Neuronal stem cell (in vitro differentiated cells): Measurements from ENCODE around the gene SPEM2. TPM values are rescaled to one million over a fixed set of nuclear protein-coding genes. Genes with fewer than 3 reads are reported as not detected.
A peak's percentile ranks its signal among the peaks of the same experiment; 100 is the strongest.

Experiments used
- DNase-seq: peaks from one replicate; pipeline ENCODE4 v3.0.0-alpha.2; 2013; ENCODE audit warnings: low spot score
- H2AFZ ChIP-seq: one replicate; pipeline ENCODE4 v1.6.1; 2013; ENCODE audit warnings: mild to moderate bottlenecking, low read length, inconsistent platforms
- H2AK5ac ChIP-seq: 2 replicates; pipeline ENCODE4 v1.6.1; 2013; ENCODE audit warnings: low read depth, mild to moderate bottlenecking, inconsistent platforms, low read length, moderate library complexity, mixed read lengths
- H2BK120ac ChIP-seq: 2 replicates; pipeline ENCODE4 v1.6.1; 2013; ENCODE audit warnings: low read depth, mild to moderate bottlenecking, inconsistent platforms, low read length, moderate library complexity, mixed read lengths
- H2BK12ac ChIP-seq: one replicate; pipeline ENCODE4 v1.6.1; 2013; ENCODE audit warnings: low read length, inconsistent platforms
- H2BK15ac ChIP-seq: 2 replicates; pipeline ENCODE4 v1.6.1; 2013; ENCODE audit warnings: mild to moderate bottlenecking, low read length, inconsistent platforms, mixed read lengths
- H2BK5ac ChIP-seq: one replicate; pipeline ENCODE4 v1.6.1; 2013; ENCODE audit warnings: inconsistent platforms, mild to moderate bottlenecking, low read length, moderate library complexity
- H3K14ac ChIP-seq: one replicate; pipeline ENCODE4 v1.6.1; 2013; ENCODE audit warnings: low read length, inconsistent platforms
- H3K18ac ChIP-seq: 2 replicates; pipeline ENCODE4 v1.6.1; 2013; ENCODE audit warnings: low read length, inconsistent platforms
- H3K23ac ChIP-seq: 2 replicates; pipeline ENCODE4 v1.6.1; 2013; ENCODE audit warnings: low read depth, mild to moderate bottlenecking, mixed read lengths, low read length, inconsistent platforms; ENCODE audit not compliant: poor library complexity
- H3K27ac ChIP-seq: replicated peaks from 3 replicates; pipeline ENCODE4 v1.5.1; 2013; ENCODE audit warnings: low read length, inconsistent platforms
- H3K27me3 ChIP-seq, 3 experiments: 2 replicates each; pipeline ENCODE4 v1.6.1; 2013; ENCODE audit warnings: low read length in 3 of 3, mild to moderate bottlenecking in 2 of 3, inconsistent platforms in 1 of 3, low read depth in 1 of 3, mixed read lengths in 1 of 3, moderate library complexity in 1 of 3; ENCODE audit not compliant: control insufficient read depth in 3 of 3, insufficient read depth in 3 of 3
- H3K36me3 ChIP-seq, 2 donors: replicated peaks in 1 of 2; 2 replicates each; pipeline ENCODE4 v1.6.1; 2013; ENCODE audit warnings: low read length in 2 of 2; ENCODE audit not compliant: control insufficient read depth in 2 of 2, insufficient read depth in 2 of 2
- H3K4ac ChIP-seq: 2 replicates; pipeline ENCODE4 v1.6.1; 2013; ENCODE audit warnings: inconsistent platforms, mild to moderate bottlenecking, low read length, moderate library complexity
- H3K4me1 ChIP-seq, 2 donors: 1 replicate in 1 of 2; 2 replicates in 1 of 2; pipeline ENCODE4 v1.6.1; 2013; ENCODE audit warnings: low read length in 2 of 2, low read depth in 1 of 2; ENCODE audit not compliant: control insufficient read depth in 2 of 2, insufficient read depth in 1 of 2
- H3K4me2 ChIP-seq: one replicate; pipeline ENCODE4 v1.6.1; 2013; ENCODE audit warnings: mild to moderate bottlenecking, low read length, inconsistent platforms; ENCODE audit not compliant: insufficient read depth, poor library complexity, severe bottlenecking
- H3K4me3 ChIP-seq, 2 donors: 2 replicates each; pipeline ENCODE4 v1.5.1; 2013; ENCODE audit warnings: low read length in 2 of 2, mild to moderate bottlenecking in 2 of 2, inconsistent platforms in 1 of 2, moderate library complexity in 1 of 2
- H3K79me1 ChIP-seq: one replicate; pipeline ENCODE4 v1.6.1; 2013; ENCODE audit warnings: low read depth, mild to moderate bottlenecking, inconsistent platforms, low read length, moderate library complexity
- H3K9ac ChIP-seq: one replicate; pipeline ENCODE4 v1.6.1; 2013; ENCODE audit warnings: mild to moderate bottlenecking, low read depth, low read length, inconsistent platforms; ENCODE audit not compliant: poor library complexity
- H3K9me3 ChIP-seq, 2 donors: replicated peaks in 1 of 2; 2 replicates each; pipeline versions ENCODE3 to v1.6.1; 2013; ENCODE audit warnings: low read length in 2 of 2, mild to moderate bottlenecking in 2 of 2, inconsistent platforms in 1 of 2, low read depth in 1 of 2, mixed read lengths in 1 of 2, moderate library complexity in 1 of 2; ENCODE audit not compliant: control insufficient read depth in 2 of 2, insufficient read depth in 1 of 2
- H4K8ac ChIP-seq: one replicate; pipeline ENCODE4 v1.6.1; 2013; ENCODE audit warnings: low read depth, mild to moderate bottlenecking, inconsistent platforms, low read length, moderate library complexity
- H4K91ac ChIP-seq: one replicate; pipeline ENCODE4 v1.6.1; 2013; ENCODE audit warnings: low read length, low read depth, mild to moderate bottlenecking, inconsistent platforms; ENCODE audit not compliant: poor library complexity
- WGBS, 2 donors: extraction: QIAGEN DNeasy Blood & Tissue Kit; methylation state at CpG; one replicate each; pipeline ENCODE4 v1.1.7; 2013; ENCODE audit warnings: missing lambda C conversion rate in 2 of 2, mixed read lengths in 1 of 2; ENCODE audit not compliant: insufficient read length in 2 of 2, insufficient replicate concordance in 1 of 2; ENCODE audit errors: extremely low coverage in 2 of 2; 5-methylcytosine and 5-hydroxymethylcytosine counted together
- polyA plus RNA-seq, 2 experiments: library from polyadenylated mRNA; stranded (reverse); fragments of 200-250 nt; gene quantifications; one replicate each; pipeline ENCODE4 v1.2.3, GENCODE V29; 2013

The SPEM2 gene
- polyA plus RNA-seq (2013, experiment 1 of 2): 0.06 TPM
- polyA plus RNA-seq (2013, experiment 2 of 2): 0.01 TPM

- no peak for DNase-seq
These were observed at the start of gene SPEM2 for GRCh38 chr17:7425316-7425715. Gene SPEM2 (plus strand): TSS chr17:7425616. CDS start chr17:7425689, 73 bp downstream.

GRCh38 chr17:7379134-7379533 lies 46.3 kb upstream of the SPEM2 start:
- H3K4ac ChIP-seq: no peak overlapping the region
- H2BK15ac ChIP-seq: no peak overlapping the region
- H2AFZ ChIP-seq: no peak overlapping the region
- H3K27me3 ChIP-seq: peaks cover 3 to 49% (median 42%) of the 10 kb centered on the region in 3 experiments
- no peak overlapping the region for H3K9ac ChIP-seq
- H3K4me2 ChIP-seq: no peak overlapping the region
- H3K27ac ChIP-seq: no peak overlapping the region
- no peak overlapping the region for H4K8ac ChIP-seq
- H2AK5ac ChIP-seq: no peak overlapping the region
- no peak overlapping the region for H2BK12ac ChIP-seq
- H2BK120ac ChIP-seq: no peak overlapping the region
- H3K4me1 ChIP-seq: peaks cover 7 to 8% of the 10 kb centered on the region in 2 donors
- no peak overlapping the region for H3K18ac ChIP-seq
- no peak overlapping the region for H3K23ac ChIP-seq
- H4K91ac ChIP-seq: no peak overlapping the region
- peaks cover 11 to 17% of the 10 kb centered on the region in 2 donors for H3K9me3 ChIP-seq
- no peak overlapping the region for H2BK5ac ChIP-seq
- H3K4me3 ChIP-seq: no peak overlapping the region
- no peaks in the 10 kb centered on the region for H3K79me1 ChIP-seq
- no peak for DNase-seq
- WGBS, 2 donors: no CpG with 5 or more reads among the region's 3 CpGs
- no peaks in the 10 kb centered on the region for H3K36me3 ChIP-seq
- H3K14ac ChIP-seq: no peak overlapping the region

More at GRCh38 chr17:7425316-7425715, at the start of gene SPEM2:
- Histone ChIP-seq H2AK5ac (peak within 1 kb of the TSS; percentile 70), H2BK12ac (no peak within 1 kb of the TSS), H4K8ac (no peak within 1 kb of the TSS), H3K4ac (no peak within 1 kb of the TSS), H4K91ac (no peak within 1 kb of the TSS), H2BK5ac (peak within 1 kb of the TSS; percentile 39), H3K23ac (peak within 1 kb of the TSS; percentile 55), H3K4me2 (no peak within 1 kb of the TSS), H3K14ac (peak within 1 kb of the TSS; percentile 56), H2BK15ac (peak within 1 kb of the TSS; percentile 87), H3K9ac (no peak within 1 kb of the TSS), H3K18ac (peak within 1 kb of the TSS; percentile 38), H3K4me1 (peaks cover 6 to 13% of the 10 kb centered on the region in 2 donors), H3K4me3 (peak within 1 kb of the TSS in 1 of 2 donors; percentile 35), H3K79me1 (peaks cover 3% of the 10 kb centered on the region), H3K27me3 (no peaks in the 10 kb centered on the region), H3K27ac (no peak within 1 kb of the TSS), H3K36me3 (no peaks in the 10 kb centered on the region), H3K9me3 (no peaks in the 10 kb centered on the region), H2AFZ (no peak within 1 kb of the TSS), H2BK120ac (no peak within 1 kb of the TSS)
- no CpG with 5 or more reads among the region's 7 CpGs for WGBS, 2 donors

- H2BK12ac ChIP-seq: no peak overlapping the region
These were observed 45.1 kb upstream of the SPEM2 start for GRCh38 chr17:7380321-7380720.

GRCh38 chr17:7380855-7381683 lies 44.3 kb upstream of the SPEM2 start, which contains the start of gene TNK1:
Gene TNK1 (plus strand): TSS chr17:7381089. CDS start chr17:7382927, 1,838 bp downstream.
- Histone ChIP-seq H3K14ac (no peak within 1 kb of the TSS), H3K27me3 (peaks cover 3 to 56% (median 49%) of the 10 kb centered on the region in 3 experiments), H3K36me3 (no peaks in the 10 kb centered on the region), H3K27ac (no peak within 1 kb of the TSS), H4K91ac (no peak within 1 kb of the TSS), H3K23ac (peak within 1 kb of the TSS; percentile 91), H3K9ac (peak within 1 kb of the TSS; percentile 76), H3K18ac (peak within 1 kb of the TSS; percentile 86), H2BK120ac (peak within 1 kb of the TSS; percentile 97), H3K9me3 (peaks cover 11 to 17% of the 10 kb centered on the region in 2 donors), H2BK12ac (no peak within 1 kb of the TSS), H3K79me1 (no peaks in the 10 kb centered on the region), H4K8ac (no peak within 1 kb of the TSS), H2BK5ac (no peak within 1 kb of the TSS), H3K4me2 (peak within 1 kb of the TSS; percentile 69), H2AK5ac (peak within 1 kb of the TSS; percentile 10), H2AFZ (peak within 1 kb of the TSS; percentile 86), H2BK15ac (peak within 1 kb of the TSS; percentile 91), H3K4ac (no peak within 1 kb of the TSS), H3K4me3 (peak within 1 kb of the TSS in 1 of 2 donors; percentile 72), H3K4me1 (peaks cover 8 to 10% of the 10 kb centered on the region in 2 donors)
- no peak for DNase-seq
- WGBS, 2 donors: no CpG with 5 or more reads among the region's 52 CpGs

More at GRCh38 chr17:7380321-7380720, 45.1 kb upstream of the SPEM2 start:
- Histone ChIP-seq H3K36me3 (no peaks in the 10 kb centered on the region), H3K27me3 (peaks cover 3 to 56% (median 49%) of the 10 kb centered on the region in 3 experiments), H3K79me1 (no peaks in the 10 kb centered on the region), H3K9ac (no peak overlapping the region), H3K9me3 (peaks cover 11 to 17% of the 10 kb centered on the region in 2 donors), H2BK15ac (peak overlapping the region; percentile 91), H3K18ac (peak overlapping the region; percentile 77), H2AK5ac (peak overlapping the region; percentile 1), H3K4me1 (peaks cover 8 to 10% of the 10 kb centered on the region in 2 donors), H3K23ac (peak overlapping the region; percentile 91), H3K14ac (no peak overlapping the region), H3K4ac (no peak overlapping the region), H2AFZ (peak overlapping the region; percentile 86), H3K4me3 (no peak overlapping the region), H4K91ac (no peak overlapping the region), H3K27ac (no peak overlapping the region), H4K8ac (no peak overlapping the region), H2BK120ac (no peak overlapping the region), H2BK5ac (no peak overlapping the region), H3K4me2 (no peak overlapping the region)
- no peak for DNase-seq
- WGBS, 2 donors: no CpG with 5 or more reads among the region's 7 CpGs
